ENCODE measurements around the gene SMAD9. TPM values are rescaled to one million over a fixed set of nuclear protein-coding genes. Genes with fewer than 3 reads are reported as not detected.

The SMAD9 gene
- total RNA-seq, 1 experiment from 2014 or later: 0.87 TPM

GRCh38 chr13:36882829-36883390 lies 37.1 kb downstream of the SMAD9 start:
- POLR2A ChIA-PET (ENCODE audit: unreplicated experiment): no interaction called here
- no peak overlapping the region for H3K4me2 ChIP-seq (ENCODE audit: low read length)
- H3K4me3 ChIP-seq (ENCODE audit: low read length): no peak overlapping the region
- no peak overlapping the region for H2AFZ ChIP-seq (ENCODE audit: low read length)
- H3K27ac ChIP-seq (ENCODE audit: low read length): no peak overlapping the region
- no peaks in the 10 kb centered on the region for H3K9me3 ChIP-seq (ENCODE audit: low read length)
- no peaks in the 10 kb centered on the region for H3K4me1 ChIP-seq (ENCODE audit: insufficient read depth, low read length)
- no peaks in the 10 kb centered on the region for H4K20me1 ChIP-seq (ENCODE audit: low read length)
- BruUV-seq (replicated peaks): no TSS peak
- DNase-seq (no peak), ATAC-seq (no peak)
- no peak for TF ChIP-seq CTCF (conservative IDR thresholded peaks at IDR 0.05; ENCODE audit: low read depth, low read length)
- TF ChIP-seq EZH2phosphoT487 (IDR thresholded peaks at IDR 0.05; ENCODE audit: borderline replicate concordance, low read length): no peak
- no peak for TF ChIP-seq EZH2 (IDR thresholded peaks at IDR 0.05; ENCODE audit: low read length, unreplicated experiment)
- no peaks in the 10 kb centered on the region for H3K36me3 ChIP-seq (ENCODE audit: low read depth, low read length)
- H3K79me2 ChIP-seq (ENCODE audit: low read length): no peaks in the 10 kb centered on the region
- no peaks in the 10 kb centered on the region for H3K9me2 ChIP-seq (replicated peaks; ENCODE audit: low read length)
- no peaks in the 10 kb centered on the region for H3F3A ChIP-seq (ENCODE audit: low read length, unreplicated experiment)
- intact Hi-C loops (cut with micrococcal nuclease): no loop called here
- H3K9ac ChIP-seq (ENCODE audit: low read length): no peak overlapping the region
- no peaks in the 10 kb centered on the region for H3K27me3 ChIP-seq (ENCODE audit: low read length)
- CTCF ChIA-PET: no interaction called here

GRCh38 chr13:36880961-36881360 lies 39.1 kb downstream of the SMAD9 start:
- H3F3A ChIP-seq (ENCODE audit: low read length, unreplicated experiment): no peaks in the 10 kb centered on the region
- H3K9me2 ChIP-seq (replicated peaks; ENCODE audit: low read length): no peaks in the 10 kb centered on the region
- H3K4me3 ChIP-seq (ENCODE audit: low read length): no peak overlapping the region
- POLR2A ChIA-PET (ENCODE audit: unreplicated experiment): interaction anchor here (0.7 kb wide), 1 partner anchor 37 kb away, joined by 5 read pairs; no protein-coding TSS in a partner anchor
- TF ChIP-seq EZH2 (IDR thresholded peaks at IDR 0.05; ENCODE audit: low read length, unreplicated experiment): no peak
- TF ChIP-seq CTCF (conservative IDR thresholded peaks at IDR 0.05; ENCODE audit: low read depth, low read length): no peak
- no peak for TF ChIP-seq EZH2phosphoT487 (IDR thresholded peaks at IDR 0.05; ENCODE audit: borderline replicate concordance, low read length)
- no peaks in the 10 kb centered on the region for H3K79me2 ChIP-seq (ENCODE audit: low read length)
- H3K4me1 ChIP-seq (ENCODE audit: insufficient read depth, low read length): no peaks in the 10 kb centered on the region
- H2AFZ ChIP-seq (ENCODE audit: low read length): no peak overlapping the region
- H3K9me3 ChIP-seq (ENCODE audit: low read length): no peaks in the 10 kb centered on the region
- no peak overlapping the region for H3K9ac ChIP-seq (ENCODE audit: low read length)
- no TSS peak for BruUV-seq (replicated peaks)
- H3K27me3 ChIP-seq (ENCODE audit: low read length): no peaks in the 10 kb centered on the region
- ATAC-seq: no peak
- H3K36me3 ChIP-seq (ENCODE audit: low read depth, low read length): no peaks in the 10 kb centered on the region
- CTCF ChIA-PET: interaction anchor here (1.1 kb wide), 1 partner anchor 93 kb away, joined by 4 read pairs; no protein-coding TSS in a partner anchor
- no peaks in the 10 kb centered on the region for H4K20me1 ChIP-seq (ENCODE audit: low read length)
- H3K4me2 ChIP-seq (ENCODE audit: low read length): no peak overlapping the region
- no peak overlapping the region for H3K27ac ChIP-seq (ENCODE audit: low read length)
- no peak for DNase-seq
- intact Hi-C loops (cut with micrococcal nuclease): no loop called here

GRCh38 chr13:36879218-36879938 lies 40.7 kb downstream of the SMAD9 start:
- no peak for ATAC-seq
- no TSS peak for BruUV-seq (replicated peaks)
- CTCF ChIA-PET: no interaction called here

More at GRCh38 chr13:36879218-36879938, 40.7 kb downstream of the SMAD9 start:
- no peaks in the 10 kb centered on the region for H3K36me3 ChIP-seq (ENCODE audit: low read depth, low read length)
- TF ChIP-seq EZH2phosphoT487 (IDR thresholded peaks at IDR 0.05; ENCODE audit: borderline replicate concordance, low read length) (no peak), EZH2 (IDR thresholded peaks at IDR 0.05; ENCODE audit: low read length, unreplicated experiment) (no peak), CTCF (conservative IDR thresholded peaks at IDR 0.05; ENCODE audit: low read depth, low read length) (no peak)
- H3K4me2 ChIP-seq (ENCODE audit: low read length): no peak overlapping the region
- H3F3A ChIP-seq (ENCODE audit: low read length, unreplicated experiment): no peaks in the 10 kb centered on the region
- no peaks in the 10 kb centered on the region for H4K20me1 ChIP-seq (ENCODE audit: low read length)
- intact Hi-C loops (cut with micrococcal nuclease): no loop called here
- H2AFZ ChIP-seq (ENCODE audit: low read length): no peak overlapping the region
- DNase-seq: no peak
- H3K27ac ChIP-seq (ENCODE audit: low read length): no peak overlapping the region
- no peaks in the 10 kb centered on the region for H3K27me3 ChIP-seq (ENCODE audit: low read length)
- no peaks in the 10 kb centered on the region for H3K79me2 ChIP-seq (ENCODE audit: low read length)
- no peaks in the 10 kb centered on the region for H3K9me2 ChIP-seq (replicated peaks; ENCODE audit: low read length)
- POLR2A ChIA-PET (ENCODE audit: unreplicated experiment): no interaction called here
- no peak overlapping the region for H3K9ac ChIP-seq (ENCODE audit: low read length)
- H3K9me3 ChIP-seq (ENCODE audit: low read length): no peaks in the 10 kb centered on the region
- H3K4me3 ChIP-seq (ENCODE audit: low read length): no peak overlapping the region
- no peaks in the 10 kb centered on the region for H3K4me1 ChIP-seq (ENCODE audit: insufficient read depth, low read length)
